HUES64 (cell line): ENCODE measurements around the gene LRRC40.

Experiments used
- H3K27ac ChIP-seq: 2 replicates; pipeline ENCODE4 v1.7.0; 2013; ENCODE audit warnings: low read depth, low read length, inconsistent platforms
- H3K27me3 ChIP-seq: 2 replicates; pipeline ENCODE4 v1.6.1; 2013; ENCODE audit warnings: mild to moderate bottlenecking, low read length; ENCODE audit not compliant: insufficient read depth
- H3K36me3 ChIP-seq: 2 replicates; pipeline ENCODE4 v1.6.1; 2013; ENCODE audit warnings: mild to moderate bottlenecking, low read length; ENCODE audit not compliant: insufficient read depth
- H3K4me1 ChIP-seq: 2 replicates; pipeline ENCODE4 v1.6.1; 2013; ENCODE audit warnings: mild to moderate bottlenecking, low read length, moderate library complexity; ENCODE audit not compliant: insufficient read depth
- H3K4me3 ChIP-seq: 2 replicates; pipeline ENCODE4 v1.5.1; 2013; ENCODE audit warnings: mild to moderate bottlenecking, low read length, moderate library complexity
- H3K9ac ChIP-seq: 2 replicates; pipeline ENCODE4 v1.6.1; 2013; ENCODE audit warnings: mild to moderate bottlenecking, low read depth, low read length
- H3K9me3 ChIP-seq: 2 replicates; pipeline ENCODE4 v1.6.1; 2013; ENCODE audit warnings: low read depth, low read length; ENCODE audit not compliant: insufficient read depth
- WGBS: fragments of 150-250, 120-280 bp; methylation state at CpG from one replicate; pipeline ENCODE4 v1.1.7; 2013; ENCODE audit warnings: missing lambda C conversion rate; 5-methylcytosine and 5-hydroxymethylcytosine counted together

Gene LRRC40

DNA sequence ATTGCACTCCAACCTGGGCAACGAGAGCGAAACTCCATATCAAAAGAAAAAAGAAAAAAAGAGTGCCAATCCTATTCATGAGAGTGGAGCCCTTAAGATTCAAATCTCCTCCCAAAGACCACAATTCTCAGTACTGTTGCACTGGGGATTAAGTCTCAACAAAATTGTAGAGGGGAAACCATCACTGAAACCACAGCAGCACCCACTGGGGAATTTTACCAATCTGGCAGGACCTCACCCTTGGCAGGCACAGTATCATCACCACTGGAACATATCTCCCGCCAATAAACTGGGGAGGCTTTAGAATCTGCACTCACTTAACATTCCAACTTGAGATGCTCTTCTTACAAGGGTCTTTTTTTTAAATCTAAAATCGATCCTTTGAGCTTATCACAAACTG lies 41.0 kb downstream of the LRRC40 start:
- WGBS = 93% methylated on average over 4 of the region's 4 CpGs
- no peak overlapping the region for H3K4me3 ChIP-seq
- H3K36me3 ChIP-seq = peaks cover 7% of the 10 kb centered on the region; the same call in 1 of the 2 replicates
- H3K9ac ChIP-seq = no peak overlapping the region
- H3K27me3 ChIP-seq = no peaks in the 10 kb centered on the region
- H3K27ac ChIP-seq = no peak overlapping the region
- no peaks in the 10 kb centered on the region for H3K9me3 ChIP-seq
- H3K4me1 ChIP-seq = no peaks in the 10 kb centered on the region

DNA sequence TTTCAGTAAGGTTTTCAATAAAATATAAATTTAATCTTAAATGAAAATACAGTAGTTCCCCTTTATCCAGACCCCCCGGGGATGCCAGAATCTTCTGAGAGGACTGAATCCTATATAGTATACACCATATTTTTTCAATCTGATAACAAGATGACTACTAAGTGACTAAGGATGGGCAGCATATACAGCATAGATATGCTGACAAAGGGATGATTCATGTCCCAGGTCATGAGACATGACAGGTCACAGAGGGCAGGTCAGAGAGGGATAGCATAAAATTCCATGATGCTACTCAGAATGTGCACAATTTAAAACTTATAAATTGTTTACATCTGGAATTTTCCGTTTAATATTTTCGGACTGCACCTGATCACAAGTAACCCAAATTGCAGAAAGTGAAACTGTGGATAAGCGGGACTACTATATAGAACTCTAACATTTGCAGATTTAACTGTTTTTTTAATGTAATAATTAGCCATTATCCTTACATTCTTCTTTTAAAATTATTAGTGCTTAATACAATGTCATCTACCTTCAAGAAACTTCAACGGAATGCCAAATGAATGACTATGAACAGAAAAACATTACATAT lies 48.8 kb downstream of the LRRC40 start:
- no peak overlapping the region for H3K27ac ChIP-seq
- no peaks in the 10 kb centered on the region for H3K9me3 ChIP-seq
- WGBS = 95% methylated on average over 2 of the region's 5 CpGs
- H3K27me3 ChIP-seq = no peaks in the 10 kb centered on the region
- no peak overlapping the region for H3K4me3 ChIP-seq
- H3K9ac ChIP-seq = no peak overlapping the region
- no peaks in the 10 kb centered on the region for H3K4me1 ChIP-seq
- peaks cover 21% of the 10 kb centered on the region for H3K36me3 ChIP-seq

DNA sequence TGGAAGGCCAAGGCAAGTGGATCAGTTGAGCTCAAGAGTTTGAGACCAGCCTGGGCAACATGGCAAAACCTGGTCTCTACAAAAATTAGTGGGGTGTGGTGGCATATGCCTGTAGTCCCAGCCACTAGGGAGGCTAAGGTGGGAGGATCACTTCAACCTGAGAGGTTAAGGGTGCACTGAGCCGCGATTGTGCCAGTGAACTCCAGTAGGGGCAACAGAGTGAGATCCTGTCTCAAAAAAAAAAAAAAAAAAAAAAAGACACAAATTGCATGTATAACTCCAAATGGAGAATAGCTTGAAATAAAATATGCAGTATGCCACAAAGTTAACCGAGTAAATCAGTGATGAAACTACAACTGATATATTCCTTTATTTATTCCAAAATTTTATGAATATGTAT lies 51.6 kb downstream of the LRRC40 start:
- Histone ChIP-seq H3K4me1 (no peaks in the 10 kb centered on the region), H3K27me3 (no peaks in the 10 kb centered on the region), H3K36me3 (peaks cover 13% of the 10 kb centered on the region), H3K27ac (no peak overlapping the region), H3K9ac (no peak overlapping the region), H3K9me3 (no peaks in the 10 kb centered on the region), H3K4me3 (no peak overlapping the region)
- WGBS = 100% methylated on average over 2 of the region's 3 CpGs

GRCh38 chr1:70150444-70150843 lies 54.9 kb downstream of the LRRC40 start:
- Histone ChIP-seq H3K36me3 (peaks cover 25% of the 10 kb centered on the region), H3K27me3 (no peaks in the 10 kb centered on the region), H3K9ac (no peak overlapping the region), H3K27ac (no peak overlapping the region), H3K9me3 (no peaks in the 10 kb centered on the region), H3K4me3 (no peak overlapping the region), H3K4me1 (no peaks in the 10 kb centered on the region)
- WGBS = 96% methylated on average over 1 of the region's 1 CpG

DNA sequence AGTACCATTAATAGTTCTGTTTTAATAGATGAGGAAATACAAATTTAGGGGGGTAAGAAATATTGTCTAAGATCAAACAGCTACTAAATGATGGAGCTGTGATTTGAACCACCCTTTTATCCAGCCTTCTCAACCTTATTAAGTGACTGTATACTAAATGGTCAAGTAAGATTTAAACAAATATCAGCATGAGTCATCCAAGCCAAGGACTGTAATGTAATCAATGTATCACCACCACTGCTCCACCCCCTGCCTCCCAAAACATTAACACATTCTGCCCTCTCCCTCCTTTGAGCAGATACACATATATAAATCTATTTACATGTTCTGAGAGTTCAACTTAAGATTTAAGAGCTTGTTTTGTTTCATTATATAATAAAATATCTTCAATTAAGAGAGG lies 58.9 kb downstream of the LRRC40 start:
- no peaks in the 10 kb centered on the region for H3K9me3 ChIP-seq
- H3K36me3 ChIP-seq = peaks cover 31% of the 10 kb centered on the region
- no peak overlapping the region for H3K4me3 ChIP-seq
- H3K4me1 ChIP-seq = peaks cover 4% of the 10 kb centered on the region; the same call in 1 of the 2 replicates
- H3K27me3 ChIP-seq = no peaks in the 10 kb centered on the region
- no peak overlapping the region for H3K9ac ChIP-seq
- no peak overlapping the region for H3K27ac ChIP-seq

GRCh38 chr1:70143048-70143659 lies 62.2 kb downstream of the LRRC40 start:
- no peak overlapping the region for H3K9ac ChIP-seq
- no peak overlapping the region for H3K4me3 ChIP-seq
- peaks cover 20% of the 10 kb centered on the region for H3K4me1 ChIP-seq
- no peaks in the 10 kb centered on the region for H3K9me3 ChIP-seq
- 81% methylated on average over 3 of the region's 4 CpGs for WGBS
- no peaks in the 10 kb centered on the region for H3K27me3 ChIP-seq
- peaks cover 25% of the 10 kb centered on the region for H3K36me3 ChIP-seq
- no peak overlapping the region for H3K27ac ChIP-seq

- Histone ChIP-seq H3K4me1 (peaks cover 20% of the 10 kb centered on the region), H3K4me3 (no peak overlapping the region), H3K9ac (no peak overlapping the region), H3K27me3 (no peaks in the 10 kb centered on the region), H3K9me3 (no peaks in the 10 kb centered on the region), H3K36me3 (peaks cover 15% of the 10 kb centered on the region), H3K27ac (no peak overlapping the region)
- WGBS = 60% methylated on average over 1 of the region's 2 CpGs
These were observed 63.3 kb downstream of the LRRC40 start for GRCh38 chr1:70142075-70142474.

- Histone ChIP-seq H3K9me3 (no peaks in the 10 kb centered on the region), H3K4me3 (no peak overlapping the region), H3K36me3 (peaks cover 13% of the 10 kb centered on the region), H3K27ac (no peak overlapping the region), H3K9ac (no peak overlapping the region), H3K4me1 (peaks cover 20% of the 10 kb centered on the region), H3K27me3 (no peaks in the 10 kb centered on the region)
- 85% methylated on average over 3 of the region's 3 CpGs for WGBS
These were observed 64.5 kb downstream of the LRRC40 start for GRCh38 chr1:70140894-70141293.

DNA sequence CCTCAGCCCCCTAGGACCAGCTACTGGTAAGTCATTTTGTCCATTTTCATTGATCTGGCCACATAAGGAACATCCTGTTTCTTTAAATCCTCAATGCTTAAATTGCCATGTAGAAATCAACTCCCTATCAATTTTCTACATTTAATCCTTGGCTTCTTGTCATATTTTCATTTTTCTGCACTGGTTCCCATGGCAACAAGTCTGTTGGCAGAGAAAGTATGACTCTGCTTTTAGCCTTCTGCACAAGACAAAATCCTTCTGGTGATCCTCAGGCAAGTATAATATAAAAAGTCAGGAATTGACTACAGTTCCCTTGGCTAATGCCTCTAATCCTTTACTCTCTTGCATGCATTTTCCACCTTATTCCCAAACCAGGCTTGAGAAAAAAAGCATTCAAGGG lies 65.0 kb downstream of the LRRC40 start:
- Histone ChIP-seq H3K36me3 (peaks cover 8% of the 10 kb centered on the region), H3K27ac (no peak overlapping the region), H3K4me3 (no peak overlapping the region), H3K9me3 (no peaks in the 10 kb centered on the region), H3K27me3 (no peaks in the 10 kb centered on the region), H3K9ac (no peak overlapping the region), H3K4me1 (peaks cover 22% of the 10 kb centered on the region)

DNA sequence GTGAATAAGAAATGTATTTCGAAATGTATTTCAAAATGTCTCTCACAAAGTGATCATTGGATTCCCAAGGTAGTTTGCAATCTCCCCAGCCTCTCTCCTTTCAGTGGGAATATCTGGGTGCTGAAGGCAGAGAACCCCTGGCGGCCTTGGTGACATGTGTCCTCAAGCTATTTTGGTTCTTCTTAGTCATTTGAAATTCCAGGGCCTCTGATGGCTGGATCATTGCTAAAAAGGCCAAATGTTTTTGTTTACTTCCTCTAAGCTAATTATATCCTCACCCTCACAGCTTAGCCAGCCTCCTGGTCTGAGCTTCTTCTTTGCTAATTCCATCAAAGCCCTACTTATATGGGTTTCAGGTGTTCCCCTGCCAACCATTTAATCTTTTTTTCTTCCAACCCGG lies 71.2 kb downstream of the LRRC40 start:
- Histone ChIP-seq H3K9me3 (no peaks in the 10 kb centered on the region), H3K4me1 (peaks cover 20% of the 10 kb centered on the region), H3K36me3 (no peaks in the 10 kb centered on the region), H3K27me3 (no peaks in the 10 kb centered on the region), H3K4me3 (no peak overlapping the region), H3K9ac (no peak overlapping the region), H3K27ac (no peak overlapping the region)
- 86% methylated on average over 2 of the region's 3 CpGs for WGBS

GRCh38 chr1:70117046-70117445 lies 88.3 kb downstream of the LRRC40 start:
- Histone ChIP-seq H3K9me3 (no peaks in the 10 kb centered on the region), H3K9ac (no peak overlapping the region), H3K27me3 (no peaks in the 10 kb centered on the region)

GRCh38 chr1:70115315-70115714 lies 90.1 kb downstream of the LRRC40 start:
- no peaks in the 10 kb centered on the region; the same call in 1 of the 2 replicates for H3K4me1 ChIP-seq
- no peaks in the 10 kb centered on the region for H3K36me3 ChIP-seq
- H3K4me3 ChIP-seq = no peak overlapping the region
- 83% methylated on average over 1 of the region's 3 CpGs for WGBS
- no peaks in the 10 kb centered on the region for H3K9me3 ChIP-seq
- no peak overlapping the region for H3K9ac ChIP-seq
- H3K27me3 ChIP-seq = no peaks in the 10 kb centered on the region
- no peak overlapping the region for H3K27ac ChIP-seq

More at GRCh38 chr1:70117046-70117445, 88.3 kb downstream of the LRRC40 start:
- no peaks in the 10 kb centered on the region for H3K36me3 ChIP-seq
- no peaks in the 10 kb centered on the region; the same call in 1 of the 2 replicates for H3K4me1 ChIP-seq
- no peak overlapping the region for H3K27ac ChIP-seq
- H3K4me3 ChIP-seq = no peak overlapping the region
